ENCODE measurements around the gene CCDC134.

GRCh38 chr22:41830174-41830573, 29.7 kb downstream of the CCDC134 start:
- TF ChIP-seq EZH2 (IDR thresholded peaks at IDR 0.05; ENCODE audit: borderline replicate concordance) (no peak), CTCF (IDR thresholded peaks at IDR 0.05; ENCODE audit: poor library complexity) (no peak)

All from hepatocyte (in vitro differentiated cells).